Upper lobe of left lung (tissue), 6 donors: ENCODE measurements around the gene BMP6. TPM values are rescaled to one million over a fixed set of nuclear protein-coding genes. Genes with fewer than 3 reads are reported as not detected.

Experiments
- ATAC-seq, 2 donors: fragments of 200-7000 bp; cut with Tn5 transposase; one replicate each; pipeline ENCODE4 v1.9.1; 2022; ENCODE audit warnings: mild to moderate bottlenecking in 2 of 2, moderate library complexity in 2 of 2; ENCODE audit not compliant: low FRiP score in 2 of 2
- DNase-seq, 2 donors: peaks; one replicate each; pipeline ENCODE4 v3.0.0-alpha.2; 2019 to 2020
- H3K27ac ChIP-seq, 4 donors: fragments of 200-600 bp; sonication (generic); one replicate each; pipeline ENCODE4 v1.5.1; 2016 to 2019
- H3K27me3 ChIP-seq, 4 donors: fragments of 200-600 bp; sonication (generic); one replicate each; pipeline ENCODE4 v1.5.1; 2017 to 2019
- H3K36me3 ChIP-seq, 4 donors: fragments of 200-600 bp; sonication (generic); one replicate each; pipeline ENCODE4 v1.5.1; 2016 to 2019
- H3K4me1 ChIP-seq, 4 donors: fragments of 200-600 bp; sonication (generic); one replicate each; pipeline ENCODE4 v1.5.1; 2018 to 2019
- H3K4me3 ChIP-seq, 4 donors: fragments of 200-600 bp; sonication (generic); one replicate each; pipeline ENCODE4 v1.5.1; 2017 to 2019; ENCODE audit warnings: mild to moderate bottlenecking in 2 of 4, moderate library complexity in 1 of 4
- H3K9me3 ChIP-seq, 4 donors: fragments of 200-600 bp; sonication (generic); one replicate each; pipeline ENCODE4 v1.5.1; 2018 to 2019
- CTCF ChIP-seq, 6 experiments: fragments of 450-650 bp in 4 of 6; fragments of 200-600 bp in 2 of 6; sonication (generic) in 2 of 6; IDR thresholded peaks; one replicate each; pipeline ENCODE4 v1.5.1; 2016 to 2019; ENCODE audit warnings: antibody characterized with exemption in 6 of 6
- EP300 ChIP-seq, 4 donors: sonication (generic); formaldehyde crosslinking; IDR thresholded peaks; one replicate each; pipeline ENCODE4 v1.5.1; 2017; ENCODE audit warnings: antibody characterized with exemption in 4 of 4, control low read depth in 2 of 4
- POLR2A ChIP-seq, 4 donors: fragments of 450-650 bp; IDR thresholded peaks; one replicate each; pipeline ENCODE4 v1.5.1; 2016 to 2017; ENCODE audit warnings: antibody characterized with exemption in 4 of 4, mild to moderate bottlenecking in 2 of 4
- POLR2AphosphoS5 ChIP-seq, 2 donors: sonication (generic); formaldehyde crosslinking; IDR thresholded peaks; one replicate each; pipeline ENCODE4 v1.5.1; 2017; ENCODE audit warnings: antibody characterized with exemption in 2 of 2
- WGBS, 2 donors: methylation state at CpG; one replicate each; pipeline ENCODE4 v1.1.5; 2017 to 2018; 5-methylcytosine and 5-hydroxymethylcytosine counted together
- total RNA-seq, 6 donors: library from RNA; depleted of rRNA in 4 of 6; stranded (reverse); fragments of >200 nt in 4 of 6; gene quantifications; one replicate each; pipeline versions ENCODE4 v1.1.0 to v1.2.1, GENCODE V29; 2016 to 2021
- donor health status: DM: no; HTN: no; CAD: no; lungs with moderate emphysema.
- donor health status: DM: no; HTN: yes; CAD: no; lungs with severe emphysema.

BMP6 gene
- total RNA-seq, 6 donors from 2014 or later: 1.0 to 25.4 (median 5.2) TPM

GRCh38 chr6:7806711-7807110 is 80.8 kb downstream of the BMP6 start:
- 74 to 86% methylated on average over 1 of the region's 1 CpG for WGBS, 2 donors
- TF ChIP-seq POLR2A (IDR thresholded peaks at IDR 0.05) (no peak), POLR2AphosphoS5 (IDR thresholded peaks at IDR 0.05) (no peak)
- no peaks in the 10 kb centered on the region for H3K4me1 ChIP-seq
- H3K27me3 ChIP-seq: no peaks in the 10 kb centered on the region
- H3K9me3 ChIP-seq: no peaks in the 10 kb centered on the region
- DNase-seq (no peak), ATAC-seq (no peak)
- no peak overlapping the region for H3K4me3 ChIP-seq
- H3K36me3 ChIP-seq: no peaks in the 10 kb centered on the region
- no peak overlapping the region for H3K27ac ChIP-seq

- DNase-seq: no peak
- Histone ChIP-seq H3K4me3 (no peak overlapping the region), H3K9me3 (no peaks in the 10 kb centered on the region), H3K27me3 (no peaks in the 10 kb centered on the region), H3K36me3 (no peaks in the 10 kb centered on the region), H3K4me1 (no peaks in the 10 kb centered on the region), H3K27ac (no peak overlapping the region)
- ATAC-seq: no peak
- no peak for TF ChIP-seq EP300 (IDR thresholded peaks at IDR 0.05)
- TF ChIP-seq POLR2AphosphoS5 (IDR thresholded peaks at IDR 0.05): no peak
- TF ChIP-seq CTCF (IDR thresholded peaks at IDR 0.05): no peak
- TF ChIP-seq POLR2A (IDR thresholded peaks at IDR 0.05): no peak
- WGBS, 2 donors: 77 to 89% methylated on average over 7 of the region's 7 CpGs
These were observed 83.4 kb downstream of the BMP6 start for GRCh38 chr6:7809346-7809745.

- H3K27ac ChIP-seq: no peak overlapping the region
- ATAC-seq: no peak
These were observed 85.5 kb downstream of the BMP6 start for GRCh38 chr6:7811441-7811840.

GRCh38 chr6:7812623-7813022 is 86.7 kb downstream of the BMP6 start:
- Histone ChIP-seq H3K4me1 (no peaks in the 10 kb centered on the region), H3K27me3 (no peaks in the 10 kb centered on the region), H3K36me3 (no peaks in the 10 kb centered on the region), H3K4me3 (no peak overlapping the region), H3K9me3 (no peaks in the 10 kb centered on the region), H3K27ac (no peak overlapping the region)
- TF ChIP-seq POLR2A (IDR thresholded peaks at IDR 0.05): no peak
- no peak for TF ChIP-seq EP300 (IDR thresholded peaks at IDR 0.05)
- TF ChIP-seq CTCF (IDR thresholded peaks at IDR 0.05): no peak
- TF ChIP-seq POLR2AphosphoS5 (IDR thresholded peaks at IDR 0.05): no peak
- ATAC-seq: no peak
- DNase-seq: no peak
- WGBS, 2 donors: 58 to 86% methylated on average over 2 of the region's 2 CpGs

More at GRCh38 chr6:7811441-7811840, 85.5 kb downstream of the BMP6 start:
- Histone ChIP-seq H3K4me3 (no peak overlapping the region), H3K4me1 (no peaks in the 10 kb centered on the region), H3K27me3 (no peaks in the 10 kb centered on the region), H3K36me3 (no peaks in the 10 kb centered on the region), H3K9me3 (no peaks in the 10 kb centered on the region)
- WGBS, 2 donors: 66 to 71% methylated on average over 9 of the region's 9 CpGs
- TF ChIP-seq POLR2AphosphoS5 (IDR thresholded peaks at IDR 0.05) (no peak), CTCF (IDR thresholded peaks at IDR 0.05) (no peak), POLR2A (IDR thresholded peaks at IDR 0.05) (no peak), EP300 (IDR thresholded peaks at IDR 0.05) (no peak)
- no peak for DNase-seq

- Histone ChIP-seq H3K9me3 (no peaks in the 10 kb centered on the region), H3K36me3 (no peaks in the 10 kb centered on the region), H3K27me3 (no peaks in the 10 kb centered on the region), H3K4me1 (no peaks in the 10 kb centered on the region), H3K27ac (no peak overlapping the region), H3K4me3 (no peak overlapping the region)
- DNase-seq: no peak
- TF ChIP-seq EP300 (IDR thresholded peaks at IDR 0.05) (no peak), POLR2AphosphoS5 (IDR thresholded peaks at IDR 0.05) (no peak), CTCF (IDR thresholded peaks at IDR 0.05) (no peak), POLR2A (IDR thresholded peaks at IDR 0.05) (no peak)
- no peak for ATAC-seq
- 92 to 93% methylated on average over 1 of the region's 1 CpG for WGBS, 2 donors
These were observed 87.3 kb downstream of the BMP6 start for GRCh38 chr6:7813193-7813592.
